ENCODE measurements around the gene SLC35F3.

Gene SLC35F3

DNA sequence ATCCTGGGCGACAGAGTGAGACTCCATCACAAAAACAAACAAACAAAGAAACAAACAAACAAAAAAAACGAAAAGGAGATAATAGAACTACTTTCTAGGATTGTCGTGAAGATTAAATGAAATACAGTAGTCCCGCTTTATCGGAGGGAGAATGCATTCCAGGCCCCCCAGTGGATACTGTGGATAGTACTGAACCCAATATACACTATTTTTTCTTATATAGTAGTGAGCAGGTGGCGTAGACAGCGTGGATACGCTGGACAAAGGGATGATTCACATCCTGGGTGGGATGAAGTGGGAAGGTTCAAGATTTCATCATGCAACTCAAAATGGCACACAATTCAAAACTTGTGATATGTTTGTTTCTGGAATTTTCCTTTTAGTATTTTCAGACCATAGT is 8.0 kb downstream of the SLC35F3 start:
- DNase-seq (ENCODE audit: low spot score) = no peak

- no peak for DNase-seq (ENCODE audit: low spot score)
Observed at GRCh38 chr1:233912909-233913308, 8.4 kb downstream of the SLC35F3 start.

- DNase-seq (ENCODE audit: low spot score) = no peak
Observed at GRCh38 chr1:233916706-233917105, 12.2 kb downstream of the SLC35F3 start.

DNA sequence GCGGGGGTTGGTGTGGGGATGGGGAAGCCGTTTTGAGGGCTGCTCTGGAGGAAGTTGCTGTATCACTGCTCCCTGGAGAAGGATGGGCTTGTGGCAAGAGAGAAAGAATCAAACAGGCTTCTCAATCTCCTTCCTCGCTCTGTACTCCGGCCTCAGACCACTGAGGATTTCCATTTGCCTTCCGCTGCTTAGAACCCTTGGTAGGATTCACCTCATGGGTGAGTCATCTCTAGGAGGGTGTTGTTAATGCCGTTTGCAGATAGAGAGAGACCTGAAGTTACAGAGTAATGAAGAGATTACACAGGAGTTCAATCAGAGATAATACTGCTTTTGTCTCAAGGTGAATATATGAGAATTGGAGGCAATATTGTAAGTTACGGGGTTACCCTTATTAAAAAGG is 15.3 kb downstream of the SLC35F3 start:
- no peak for DNase-seq (ENCODE audit: low spot score)

DNA sequence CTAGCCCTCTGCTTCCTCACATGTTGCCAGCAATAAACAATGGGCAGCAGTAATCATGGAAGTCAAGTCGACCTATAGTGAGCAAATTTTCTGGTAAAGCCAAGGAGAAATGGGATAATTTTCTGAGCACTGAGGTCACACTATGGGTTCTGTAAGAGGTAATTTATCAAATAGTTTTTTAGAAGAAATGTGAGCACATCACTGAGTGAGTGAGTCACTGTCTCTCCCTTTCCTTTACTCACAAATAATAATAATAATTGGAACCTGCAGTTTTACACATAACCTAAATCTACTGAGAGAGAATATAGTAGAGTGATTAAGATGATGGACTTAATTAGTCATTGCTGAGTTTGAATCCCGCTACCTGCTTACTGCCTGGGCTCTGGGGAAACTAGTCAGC is 23.6 kb downstream of the SLC35F3 start:
- no peak for DNase-seq (ENCODE audit: low spot score)

GRCh38 chr1:233933339-233933738 is 28.9 kb downstream of the SLC35F3 start:
- no peak for DNase-seq (ENCODE audit: low spot score)

GRCh38 chr1:233935297-233935868 is 30.9 kb downstream of the SLC35F3 start:
- DNase-seq (ENCODE audit: low spot score) = no peak

DNA sequence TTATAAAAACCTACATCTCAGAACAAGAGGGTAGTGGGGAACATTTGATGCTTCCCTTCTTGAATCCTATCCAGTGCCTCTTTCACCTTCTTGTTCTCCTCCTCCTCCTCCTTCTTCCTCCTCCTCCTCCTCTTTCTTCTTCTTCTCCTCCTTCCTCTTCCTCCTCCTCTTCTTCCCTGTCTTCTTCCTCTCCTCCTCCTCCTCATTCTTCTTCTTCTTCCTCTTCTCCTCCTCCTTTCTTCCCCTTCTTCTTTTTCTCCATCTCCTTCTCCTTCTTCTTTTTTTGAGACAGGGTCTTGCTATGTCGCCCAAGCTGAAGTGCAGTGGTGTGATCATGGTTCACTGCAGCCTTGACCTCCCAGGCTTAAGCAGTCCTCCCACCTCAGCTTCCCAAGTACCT is 31.9 kb downstream of the SLC35F3 start:
- DNase-seq (ENCODE audit: low spot score) = no peak

GRCh38 chr1:233936842-233937241 is 32.4 kb downstream of the SLC35F3 start:
- no peak for DNase-seq (ENCODE audit: low spot score)

DNA sequence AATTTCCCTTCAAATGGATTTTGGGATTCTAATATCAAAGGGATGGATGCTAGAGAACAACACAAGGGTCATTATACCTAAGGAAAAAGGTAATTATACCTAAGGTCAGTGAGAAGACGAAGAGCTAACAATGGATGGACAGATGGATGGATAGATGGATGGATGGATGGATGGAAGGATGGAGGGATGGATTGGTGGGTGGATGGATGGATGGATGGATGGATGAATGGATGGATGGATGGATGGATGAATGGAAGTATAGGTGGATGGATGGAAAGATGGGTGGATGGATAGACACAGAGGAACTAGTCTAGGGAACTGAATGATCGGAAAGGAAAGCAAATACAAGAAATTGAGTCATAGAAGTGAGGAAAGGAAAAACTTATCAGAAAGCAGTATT is 34.0 kb downstream of the SLC35F3 start:
- DNase-seq (ENCODE audit: low spot score) = no peak

- no peak for DNase-seq (ENCODE audit: low spot score)
Observed at GRCh38 chr1:233939451-233939850, 35.0 kb downstream of the SLC35F3 start.

DNA sequence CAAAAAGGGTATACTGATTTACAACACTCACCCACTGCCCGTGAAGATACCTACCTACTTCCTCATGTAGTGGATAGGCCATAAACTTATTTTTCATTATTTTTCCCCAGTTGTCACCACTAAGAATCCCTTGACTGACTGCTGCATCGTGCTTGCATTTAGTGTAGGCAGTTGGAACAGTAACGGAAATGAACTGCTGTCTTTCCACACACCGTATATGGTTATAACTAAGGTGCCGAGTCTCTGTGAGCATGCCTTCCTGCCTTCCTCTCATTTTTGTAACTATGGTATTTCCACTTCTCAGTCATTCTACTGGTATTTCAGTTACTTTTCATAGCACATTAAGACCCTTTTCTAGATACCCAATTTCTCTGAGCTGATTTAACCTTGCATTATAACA is 36.4 kb downstream of the SLC35F3 start:
- DNase-seq (ENCODE audit: low spot score) = no peak

- no peak for DNase-seq (ENCODE audit: low spot score)
Observed at GRCh38 chr1:233944601-233945000, 40.1 kb downstream of the SLC35F3 start.

DNA sequence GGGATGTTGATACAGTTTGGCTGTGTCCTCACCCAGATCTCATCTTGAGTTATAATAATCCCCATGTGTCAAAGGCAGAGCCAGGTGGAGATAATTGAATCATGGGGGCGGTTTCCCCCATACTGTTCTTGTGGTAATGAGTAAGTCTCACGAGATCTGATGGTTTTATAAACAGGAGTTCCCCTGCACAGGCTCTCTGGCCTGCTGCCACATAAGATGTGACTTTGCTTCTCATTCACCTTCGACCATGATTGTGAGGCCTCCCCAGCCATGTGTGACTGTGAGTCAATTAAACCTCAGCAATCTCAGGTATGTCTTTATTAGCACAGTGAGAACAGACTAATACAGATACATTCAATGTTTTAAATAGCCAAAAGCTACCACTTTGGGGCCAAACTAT is 41.1 kb downstream of the SLC35F3 start:
- DNase-seq (ENCODE audit: low spot score) = no peak

GRCh38 chr1:233945979-233946378 is 41.5 kb downstream of the SLC35F3 start:
- DNase-seq (ENCODE audit: low spot score) = no peak

GRCh38 chr1:233946724-233947123 is 42.2 kb downstream of the SLC35F3 start:
- no peak for DNase-seq (ENCODE audit: low spot score)

- DNase-seq (ENCODE audit: low spot score) = no peak
Observed at GRCh38 chr1:233951804-233952203, 47.3 kb downstream of the SLC35F3 start.

GRCh38 chr1:233957691-233958090 is 53.2 kb downstream of the SLC35F3 start:
- no peak for DNase-seq (ENCODE audit: low spot score)

- no peak for DNase-seq (ENCODE audit: low spot score)
Observed at GRCh38 chr1:233959102-233959501, 54.6 kb downstream of the SLC35F3 start.

DNA sequence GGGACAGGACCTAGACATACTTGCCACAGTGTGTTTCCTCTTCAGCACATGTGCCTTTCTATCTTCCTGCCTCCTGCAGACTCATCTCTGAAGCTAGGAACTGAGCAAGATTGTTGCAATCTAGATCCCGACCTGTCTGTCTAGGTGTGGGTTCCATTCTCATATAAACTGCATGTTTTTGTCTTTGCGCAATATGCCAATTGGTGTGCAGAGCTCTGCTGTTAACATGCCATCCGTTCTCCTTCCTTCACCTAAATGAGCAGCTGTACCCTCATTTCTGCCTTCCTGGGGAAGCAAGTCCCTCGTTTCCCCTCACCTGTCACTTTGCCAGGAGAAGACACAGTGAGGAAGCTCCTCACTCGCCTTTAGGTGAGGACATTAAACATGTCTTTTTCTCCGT is 55.5 kb downstream of the SLC35F3 start:
- DNase-seq (ENCODE audit: low spot score) = no peak

DNA sequence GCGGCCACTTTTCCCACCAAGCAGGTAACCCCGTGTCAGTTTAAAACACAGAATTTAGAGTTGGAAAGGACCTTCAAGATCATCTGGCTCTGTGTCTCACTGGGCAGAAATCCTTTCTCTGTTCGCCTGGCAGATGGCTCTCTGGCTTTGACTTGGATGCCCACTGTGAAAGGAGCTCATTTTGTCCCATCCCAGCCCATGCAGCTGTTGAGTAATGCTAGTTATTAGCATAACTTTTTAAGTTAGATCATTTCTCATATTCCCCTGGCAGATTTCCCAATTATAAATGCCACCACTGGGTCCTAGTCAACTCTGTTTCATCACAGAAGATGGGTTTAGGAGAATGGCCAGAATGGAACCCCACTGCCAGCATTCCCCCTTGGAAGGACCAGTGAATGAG is 55.9 kb downstream of the SLC35F3 start:
- DNase-seq (ENCODE audit: low spot score) = no peak

DNA sequence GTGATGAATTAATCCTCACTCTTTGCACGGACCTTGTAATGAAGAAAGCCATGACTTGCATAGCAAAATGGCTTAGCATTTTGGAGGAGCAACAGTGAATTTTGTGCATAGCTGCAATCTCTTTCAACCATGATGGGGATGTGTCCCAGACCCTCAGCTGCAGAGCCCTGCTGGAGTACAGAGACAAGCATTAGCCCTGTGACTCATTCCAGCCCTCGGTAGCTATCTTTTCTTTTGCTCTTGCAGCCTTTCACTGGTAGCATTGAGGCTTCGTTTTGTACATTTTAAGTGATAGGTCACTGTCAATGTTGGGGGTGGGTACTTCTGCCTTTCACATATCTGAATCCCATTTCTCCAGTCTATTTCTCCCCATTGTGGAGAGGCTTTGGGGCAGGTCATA is 58.4 kb downstream of the SLC35F3 start:
- DNase-seq (ENCODE audit: low spot score) = no peak

DNA sequence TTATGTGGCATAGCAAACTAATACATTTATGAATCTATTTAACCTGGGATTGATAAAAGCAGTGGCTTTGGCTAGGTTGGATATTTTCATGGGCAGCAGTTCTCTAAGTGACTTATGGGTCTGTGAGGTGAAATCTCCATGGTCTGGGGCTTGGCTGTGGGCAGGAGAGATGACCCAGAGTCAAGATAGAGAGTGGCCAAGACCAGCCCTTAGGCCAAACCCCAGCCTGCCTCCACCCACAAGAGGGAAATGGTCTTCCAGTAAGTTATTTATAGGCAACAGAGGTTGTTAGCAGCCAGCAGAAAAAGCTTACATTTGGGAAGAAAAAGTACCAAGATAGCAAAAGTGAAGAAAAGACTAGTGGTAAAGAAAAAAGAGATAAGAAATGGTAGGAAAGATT is 61.4 kb downstream of the SLC35F3 start:
- no peak for DNase-seq (ENCODE audit: low spot score)

GRCh38 chr1:233971753-233972152 is 67.3 kb downstream of the SLC35F3 start:
- DNase-seq (ENCODE audit: low spot score) = no peak

DNA sequence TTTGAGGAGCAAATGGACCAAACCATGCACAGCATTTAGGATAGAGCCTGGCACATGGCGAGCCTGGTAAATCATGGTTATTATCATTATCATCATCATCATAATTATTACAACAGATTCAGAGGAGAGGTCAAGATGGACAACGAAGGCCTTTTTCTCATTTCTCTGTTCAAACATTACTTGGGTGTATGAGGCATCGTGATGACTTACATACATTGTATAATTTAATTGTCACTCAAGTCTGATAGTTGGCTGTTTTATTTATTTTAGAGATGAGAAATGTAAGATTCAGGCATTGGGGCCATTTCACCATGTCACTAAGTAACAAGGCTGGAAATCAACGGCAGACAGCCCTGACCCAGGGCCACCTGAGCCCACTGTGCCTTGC is 68.1 kb downstream of the SLC35F3 start:
- no peak for DNase-seq (ENCODE audit: low spot score)

Data from NAMALWA (cell line).